Choroid plexus epithelial cell (primary cell): Measurements from ENCODE around the gene HPCAL4.

Experiments used
- DNase-seq: peaks from one replicate; pipeline ENCODE4 v3.0.0-alpha.2; 2010; ENCODE audit warnings: low read depth
- H3K4me3 ChIP-seq: 2 replicates; pipeline ENCODE4 v1.5.1; 2011; ENCODE audit warnings: low read depth, mild to moderate bottlenecking, control low read depth, low read length, moderate library complexity
- TF ChIP-seq, protein P1 (sequence below): conservative IDR thresholded peaks from 2 replicates; pipeline ENCODE4 v1.5.1; 2011; ENCODE audit warnings: low read depth, mild to moderate bottlenecking, control low read depth, inconsistent platforms, low read length, moderate library complexity

The HPCAL4 gene

DNA sequence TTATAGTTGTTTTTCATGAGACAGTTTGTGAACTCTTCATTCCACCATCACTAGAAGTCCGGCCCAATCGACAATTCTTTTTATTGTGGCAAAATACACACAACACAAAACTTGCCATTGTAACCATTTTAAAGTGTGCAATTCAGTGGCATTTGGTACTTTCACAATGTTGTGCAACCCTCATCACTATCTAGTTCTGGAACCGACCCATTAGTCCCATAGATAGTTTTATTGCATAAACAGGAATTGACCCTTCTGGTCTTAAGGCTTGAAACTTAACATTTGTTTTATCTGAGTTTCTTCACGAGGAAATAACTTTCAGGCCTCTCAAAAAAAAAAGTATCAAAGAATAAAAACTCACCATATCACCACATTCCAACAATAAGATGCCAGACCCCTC is 38.6 kb upstream of the HPCAL4 start:
- DNase-seq: no peak
- no peak overlapping the region for H3K4me3 ChIP-seq

DNA sequence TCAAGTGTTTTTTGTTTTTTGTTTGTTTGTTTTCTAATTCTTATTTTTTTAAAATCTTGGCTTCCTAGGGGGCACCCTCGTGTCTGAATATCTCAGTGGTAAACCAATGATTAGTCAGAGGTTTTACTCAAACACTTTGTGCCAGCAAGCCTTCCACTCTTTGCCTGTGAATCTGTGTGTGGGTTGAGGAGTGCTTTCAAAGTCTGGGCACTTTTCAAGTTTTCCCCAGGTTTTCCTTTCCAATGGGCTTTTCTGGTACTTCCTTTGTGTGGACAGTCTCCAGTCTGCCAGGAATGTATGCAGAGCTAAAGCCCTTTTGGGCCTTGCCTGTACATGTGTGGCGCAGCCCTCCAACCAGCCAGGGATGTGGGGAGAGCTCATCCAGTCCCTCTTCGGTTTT is 37.8 kb upstream of the HPCAL4 start:
- no peak overlapping the region for H3K4me3 ChIP-seq
- TF ChIP-seq, protein P1, sequence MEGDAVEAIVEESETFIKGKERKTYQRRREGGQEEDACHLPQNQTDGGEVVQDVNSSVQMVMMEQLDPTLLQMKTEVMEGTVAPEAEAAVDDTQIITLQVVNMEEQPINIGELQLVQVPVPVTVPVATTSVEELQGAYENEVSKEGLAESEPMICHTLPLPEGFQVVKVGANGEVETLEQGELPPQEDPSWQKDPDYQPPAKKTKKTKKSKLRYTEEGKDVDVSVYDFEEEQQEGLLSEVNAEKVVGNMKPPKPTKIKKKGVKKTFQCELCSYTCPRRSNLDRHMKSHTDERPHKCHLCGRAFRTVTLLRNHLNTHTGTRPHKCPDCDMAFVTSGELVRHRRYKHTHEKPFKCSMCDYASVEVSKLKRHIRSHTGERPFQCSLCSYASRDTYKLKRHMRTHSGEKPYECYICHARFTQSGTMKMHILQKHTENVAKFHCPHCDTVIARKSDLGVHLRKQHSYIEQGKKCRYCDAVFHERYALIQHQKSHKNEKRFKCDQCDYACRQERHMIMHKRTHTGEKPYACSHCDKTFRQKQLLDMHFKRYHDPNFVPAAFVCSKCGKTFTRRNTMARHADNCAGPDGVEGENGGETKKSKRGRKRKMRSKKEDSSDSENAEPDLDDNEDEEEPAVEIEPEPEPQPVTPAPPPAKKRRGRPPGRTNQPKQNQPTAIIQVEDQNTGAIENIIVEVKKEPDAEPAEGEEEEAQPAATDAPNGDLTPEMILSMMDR: no peak
- DNase-seq: no peak

More for the DNA sequence above, 38.6 kb upstream of the HPCAL4 start:
- TF ChIP-seq, protein P1: no peak

DNA sequence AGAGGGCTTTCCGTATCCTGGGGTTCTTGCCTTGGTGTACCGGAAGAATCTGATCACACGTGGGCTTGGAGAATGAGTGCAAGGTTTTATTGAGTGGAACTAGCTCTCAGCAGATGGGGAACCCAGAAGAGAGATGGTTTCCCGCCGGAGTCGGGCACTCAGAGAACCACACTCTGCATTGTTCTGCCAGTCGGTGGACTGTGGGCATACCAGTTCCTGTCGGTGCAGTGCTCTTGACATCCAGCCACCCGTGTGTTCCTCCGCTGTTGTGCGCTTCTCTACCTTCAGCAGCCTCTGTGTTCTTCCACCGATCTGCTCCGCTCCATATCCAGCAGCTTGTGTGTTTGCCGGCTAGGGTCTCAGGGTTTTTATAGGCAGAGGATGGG is 36.7 kb upstream of the HPCAL4 start:
- TF ChIP-seq, protein P1: no peak
- no peak for DNase-seq
- no peak overlapping the region for H3K4me3 ChIP-seq

DNA sequence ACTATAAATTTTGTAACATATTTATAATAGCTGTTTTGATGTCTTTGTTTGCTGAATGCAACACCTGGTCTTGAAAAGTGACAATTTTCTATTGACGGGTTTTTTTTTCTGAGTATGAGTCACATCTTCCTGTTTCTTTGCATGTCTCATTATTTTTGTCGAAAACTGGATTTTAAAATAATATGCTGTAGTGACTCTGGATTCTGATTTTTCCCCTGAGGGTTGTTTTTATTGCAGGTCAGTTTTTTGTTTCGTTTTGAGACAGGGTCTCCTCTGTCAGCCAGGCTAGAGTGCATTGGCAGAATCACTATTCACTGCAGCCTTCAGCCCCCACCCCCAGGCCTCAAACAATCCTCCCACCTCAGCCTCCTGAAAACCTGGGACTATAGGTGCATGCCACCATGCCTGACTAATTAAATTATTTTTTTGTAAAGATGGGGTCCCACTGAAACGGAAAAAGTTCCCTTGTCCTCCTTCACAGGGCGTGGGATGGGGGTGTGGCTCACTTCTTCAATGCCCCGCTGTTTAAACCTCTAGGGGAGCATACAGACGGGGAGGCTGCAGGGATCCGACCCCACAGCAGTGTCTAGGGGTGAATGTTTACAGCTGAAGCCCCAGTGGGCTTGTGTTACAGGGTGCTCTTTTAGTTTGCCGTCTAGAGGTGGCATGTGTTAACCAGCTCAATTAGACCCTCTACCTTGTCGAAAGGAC is 36.1 kb upstream of the HPCAL4 start:
- TF ChIP-seq, protein P1: no peak
- H3K4me3 ChIP-seq: no peak overlapping the region
- DNase-seq: no peak

DNA sequence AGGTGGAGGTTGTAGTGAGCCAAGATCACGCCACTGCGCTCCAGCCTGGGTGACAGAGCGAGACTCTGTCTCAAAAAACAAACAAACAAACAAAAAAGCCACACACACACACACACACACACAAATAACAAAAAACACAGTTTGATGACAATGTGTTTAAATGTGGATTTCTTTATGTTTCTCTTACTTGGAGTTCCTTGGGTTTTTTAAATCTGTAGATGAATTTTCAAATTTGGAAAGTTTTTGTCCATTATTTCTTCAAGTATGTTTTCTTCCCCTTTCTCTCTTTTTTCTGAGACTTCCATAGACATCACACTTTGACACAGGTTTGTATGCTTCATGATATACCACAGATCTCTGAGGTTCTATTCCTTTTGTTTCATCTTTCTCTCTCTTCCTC is 35.4 kb upstream of the HPCAL4 start:
- no peak overlapping the region for H3K4me3 ChIP-seq
- TF ChIP-seq, protein P1: no peak
- no peak for DNase-seq

DNA sequence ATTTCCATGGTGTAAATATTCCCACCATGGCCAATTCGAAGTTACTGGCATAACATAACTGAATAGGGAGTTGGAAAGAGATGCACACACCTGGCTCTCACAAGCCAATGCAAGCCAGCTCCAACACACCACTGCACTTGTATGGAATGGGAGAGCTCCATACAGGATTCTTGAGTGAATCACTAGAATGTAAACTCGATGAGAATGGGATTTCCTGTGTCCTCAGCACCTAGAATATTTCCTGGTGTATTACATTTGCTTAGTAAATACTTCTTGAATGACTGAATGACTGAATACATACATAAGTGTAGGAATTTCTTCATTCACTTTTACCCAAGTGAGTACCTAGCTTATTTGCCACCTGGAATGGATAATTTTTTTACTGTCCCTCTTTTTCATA is 31.3 kb upstream of the HPCAL4 start:
- DNase-seq: no peak
- TF ChIP-seq, protein P1: no peak
- H3K4me3 ChIP-seq: no peak overlapping the region

DNA sequence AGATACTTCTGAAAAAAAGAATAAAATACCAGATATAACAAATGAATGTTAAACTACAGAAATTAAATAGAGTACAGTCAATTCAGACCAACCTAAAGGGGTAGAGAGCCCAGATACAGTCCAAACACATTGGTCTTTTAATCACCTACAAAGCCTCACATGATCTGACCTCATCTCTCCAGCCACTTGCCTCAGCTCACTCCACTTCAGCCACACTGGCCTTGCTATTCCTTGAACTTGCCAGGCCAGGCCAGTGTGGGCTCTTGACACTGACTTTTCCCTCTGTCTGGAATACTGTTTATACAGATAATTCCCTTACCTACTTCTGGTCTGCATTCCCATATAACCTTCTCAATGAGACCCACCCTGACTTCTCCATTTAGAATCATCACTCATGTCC is 30.4 kb upstream of the HPCAL4 start:
- no peak for DNase-seq
- TF ChIP-seq, protein P1: no peak
- H3K4me3 ChIP-seq: no peak overlapping the region
